H1 (cell line): ENCODE results near the gene CLDN15. TPM values are rescaled to one million over a fixed set of nuclear protein-coding genes. Genes with fewer than 3 reads are reported as not detected.

Source experiments
- CTCF ChIA-PET: fragments of 300-600 bp; sonication (Branson Sonifier 250); formaldehyde crosslinking; loops from one replicate; lab custom pipeline; 2021; ENCODE audit not compliant: partially characterized antibody; lab: Charles Lee
- POLR2A ChIA-PET: fragments of 300-600 bp; sonication (Branson Sonifier 250); formaldehyde crosslinking; loops from one replicate; lab custom pipeline; 2021; ENCODE audit warnings: inconsistent platforms; ENCODE audit not compliant: partially characterized antibody; lab: Charles Lee
- DNase-seq, 2 experiments: peaks; one replicate each; pipeline versions ENCODE4 v3.0.0 to v3.0.0-alpha.2; 2010 to 2022; ENCODE audit warnings: low spot score in 2 of 2, low read depth in 1 of 2, mixed read lengths in 1 of 2
- FAIRE-seq: peaks from 2 replicates; lab custom pipeline; 2011; peaks lifted over from hg19 to GRCh38; lab: Jason Lieb, UNC
- H2AFZ ChIP-seq: 2 replicates; pipeline ENCODE4 v1.8.1; 2012; ENCODE audit warnings: low read length, inconsistent platforms
- H2AK5ac ChIP-seq: 2 replicates; pipeline ENCODE4 v1.6.1; 2013; ENCODE audit warnings: low read depth, low read length
- H2BK120ac ChIP-seq: replicated peaks from 2 replicates; pipeline ENCODE3; 2013; ENCODE audit warnings: low read depth, low read length, inconsistent platforms
- H2BK12ac ChIP-seq: 2 replicates; pipeline ENCODE4 v1.6.1; 2013; ENCODE audit warnings: low read depth, low read length
- H2BK15ac ChIP-seq: 2 replicates; pipeline ENCODE4 v1.6.1; 2013; ENCODE audit warnings: low read length
- H2BK20ac ChIP-seq: 2 replicates; pipeline ENCODE4 v1.6.1; 2013; ENCODE audit warnings: low read length
- H2BK5ac ChIP-seq: 2 replicates; pipeline ENCODE4 v1.6.1; 2013; ENCODE audit warnings: low read depth, low read length
- H3K14ac ChIP-seq: 2 replicates; pipeline ENCODE4 v1.6.1; 2013; ENCODE audit warnings: inconsistent platforms; ENCODE audit not compliant: insufficient read length
- H3K18ac ChIP-seq: 2 replicates; pipeline ENCODE4 v1.6.1; 2013; ENCODE audit warnings: low read length; ENCODE audit errors: extremely low read depth
- H3K23ac ChIP-seq: 2 replicates; pipeline ENCODE4 v1.6.1; 2013; ENCODE audit warnings: inconsistent platforms; ENCODE audit not compliant: insufficient read length
- H3K23me2 ChIP-seq: 2 replicates; pipeline ENCODE4 v1.6.1; 2013; ENCODE audit warnings: low read depth, low read length
- H3K27ac ChIP-seq: 2 replicates; pipeline ENCODE4 v1.6.1; 2011; ENCODE audit warnings: low read depth, low read length, inconsistent platforms
- H3K27me3 ChIP-seq, 4 experiments: replicated peaks in 1 of 4; 1 replicate in 1 of 4; 2 replicates in 3 of 4; pipeline versions ENCODE4 v1.6.1 to v1.8.1; 2011 to 2013; ENCODE audit warnings: low read length in 3 of 4, mild to moderate bottlenecking in 3 of 4, inconsistent platforms in 2 of 4, mixed read lengths in 2 of 4, moderate library complexity in 1 of 4; ENCODE audit not compliant: control insufficient read depth in 3 of 4, insufficient read depth in 3 of 4; ENCODE audit errors: extremely low read depth in 1 of 4
- H3K36me3 ChIP-seq, 4 experiments: 2 replicates each; pipeline versions ENCODE4 v1.6.1 to v1.8.1; 2011 to 2013; ENCODE audit warnings: mild to moderate bottlenecking in 4 of 4, low read length in 3 of 4, moderate library complexity in 2 of 4, control low read depth in 1 of 4, inconsistent platforms in 1 of 4; ENCODE audit not compliant: insufficient read depth in 4 of 4, control insufficient read depth in 2 of 4
- H3K4ac ChIP-seq: replicated peaks from 2 replicates; pipeline ENCODE3; 2013; ENCODE audit warnings: low read length, low read depth, mixed read lengths, inconsistent platforms; ENCODE audit not compliant: insufficient read length
- H3K4me1 ChIP-seq, 4 experiments: replicated peaks in 1 of 4; 1 replicate in 1 of 4; 2 replicates in 3 of 4; pipeline versions ENCODE4 v1.6.1 to v1.8.1; 2011 to 2013; ENCODE audit warnings: low read length in 3 of 4, inconsistent platforms in 2 of 4, mixed read lengths in 1 of 4; ENCODE audit not compliant: insufficient read depth in 4 of 4, control insufficient read depth in 3 of 4
- H3K4me2 ChIP-seq, 2 experiments: 2 replicates each; pipeline versions ENCODE4 v1.6.1 to v1.8.1; 2011 to 2013; ENCODE audit warnings: low read depth in 2 of 2, low read length in 2 of 2, control low read depth in 1 of 2, inconsistent platforms in 1 of 2, mild to moderate bottlenecking in 1 of 2; ENCODE audit not compliant: insufficient read depth in 1 of 2
- H3K4me3 ChIP-seq, 4 experiments: fragments of 200-600, 300-600 bp in 1 of 4; sonication (generic), shearing (Covaris generic), sonication (Bioruptor Twin) in 1 of 4; 2 replicates each; pipeline versions ENCODE4 v1.5.1 to v1.8.1; 2011 to 2016; ENCODE audit warnings: low read length in 4 of 4, low read depth in 3 of 4, control low read depth in 2 of 4, inconsistent platforms in 2 of 4, mild to moderate bottlenecking in 2 of 4, mixed read lengths in 1 of 4, moderate library complexity in 1 of 4; ENCODE audit not compliant: insufficient read depth in 2 of 4; ENCODE audit errors: extremely low read depth in 1 of 4
- H3K56ac ChIP-seq: replicated peaks from 2 replicates; pipeline ENCODE3; 2013; ENCODE audit warnings: low read depth, mild to moderate bottlenecking, mixed read lengths, low read length, inconsistent platforms; ENCODE audit not compliant: insufficient read length
- H3K79me1 ChIP-seq: 2 replicates; pipeline ENCODE4 v1.6.1; 2013; ENCODE audit warnings: low read depth, low read length, control low read depth
- H3K79me2 ChIP-seq, 2 experiments: 2 replicates each; pipeline versions ENCODE4 v1.6.1 to v1.8.1; 2012 to 2013; ENCODE audit warnings: low read length in 2 of 2, mild to moderate bottlenecking in 2 of 2, inconsistent platforms in 1 of 2; ENCODE audit not compliant: insufficient read depth in 2 of 2, control insufficient read depth in 1 of 2
- H3K9ac ChIP-seq, 4 experiments: replicated peaks in 1 of 4; 1 replicate in 1 of 4; 2 replicates in 3 of 4; pipeline versions ENCODE4 v1.6.1 to v1.8.1; 2011 to 2013; ENCODE audit warnings: low read depth in 3 of 4, low read length in 3 of 4, control low read depth in 2 of 4, mild to moderate bottlenecking in 2 of 4, moderate library complexity in 2 of 4, inconsistent platforms in 1 of 4; ENCODE audit errors: extremely low read depth in 1 of 4
- H3K9me3 ChIP-seq, 2 experiments: 2 replicates each; pipeline versions ENCODE4 v1.6.1 to v1.8.1; 2012 to 2013; ENCODE audit warnings: mild to moderate bottlenecking in 2 of 2, moderate library complexity in 2 of 2, control low read depth in 1 of 2, inconsistent platforms in 1 of 2, low read depth in 1 of 2, low read length in 1 of 2, mixed read lengths in 1 of 2; ENCODE audit not compliant: insufficient read depth in 2 of 2
- H4K20me1 ChIP-seq, 2 experiments: replicated peaks in 1 of 2; 2 replicates each; pipeline versions ENCODE3 to v1.8.1; 2011 to 2013; ENCODE audit warnings: inconsistent platforms in 2 of 2, low read length in 2 of 2, mild to moderate bottlenecking in 1 of 2; ENCODE audit not compliant: insufficient read depth in 2 of 2, control insufficient read depth in 1 of 2
- H4K5ac ChIP-seq: 2 replicates; pipeline ENCODE4 v1.6.1; 2013; ENCODE audit warnings: low read length, low read depth, mixed read lengths, inconsistent platforms; ENCODE audit not compliant: insufficient read length
- H4K8ac ChIP-seq: 2 replicates; pipeline ENCODE4 v1.8.0; 2013; ENCODE audit warnings: mild to moderate bottlenecking, moderate library complexity, low read length, inconsistent platforms; ENCODE audit not compliant: insufficient read depth; ENCODE audit errors: extremely low read depth
- H4K91ac ChIP-seq: replicated peaks from 2 replicates; pipeline ENCODE3; 2013; ENCODE audit warnings: low read length, mixed read lengths, inconsistent platforms; ENCODE audit not compliant: insufficient read length
- EP300 ChIP-seq, 2 experiments: IDR thresholded peaks; 1 replicate in 1 of 2; 2 replicates in 1 of 2; pipeline ENCODE4 v1.6.1; 2011 to 2012; ENCODE audit warnings: low read depth in 2 of 2, low read length in 2 of 2, mild to moderate bottlenecking in 2 of 2, borderline replicate concordance in 1 of 2, inconsistent platforms in 1 of 2, moderate library complexity in 1 of 2
- GABPA ChIP-seq: IDR thresholded peaks from 2 replicates; pipeline ENCODE4 v1.6.1; 2011; ENCODE audit warnings: mild to moderate bottlenecking, low read length, moderate library complexity, borderline replicate concordance; ENCODE audit not compliant: insufficient read depth
- PHF8 ChIP-seq: fragments of 200-600 bp; sonication (generic); conservative IDR thresholded peaks from 2 replicates; pipeline ENCODE4 v1.7.1; 2012; ENCODE audit warnings: low read depth, mild to moderate bottlenecking, inconsistent platforms, low read length, moderate library complexity
- RAD21 ChIP-seq, 2 experiments: IDR thresholded peaks in 1 of 2; conservative IDR thresholded peaks in 1 of 2; 2 replicates each; pipeline ENCODE4 v1.6.1; 2011; ENCODE audit warnings: low read depth in 2 of 2, low read length in 2 of 2, improper control_type of control experiment in 1 of 2, inconsistent platforms in 1 of 2, mild to moderate bottlenecking in 1 of 2, moderate library complexity in 1 of 2
- RBBP5 ChIP-seq: IDR thresholded peaks from 2 replicates; pipeline ENCODE4 v1.7.1; 2012; ENCODE audit warnings: low read depth, mild to moderate bottlenecking, inconsistent platforms, low read length, moderate library complexity, borderline replicate concordance
- SAP30 ChIP-seq: fragments of 300-600 bp; sonication (generic); IDR thresholded peaks from 2 replicates; pipeline ENCODE4 v1.7.1; 2012; ENCODE audit warnings: low read length, moderate library complexity, mild to moderate bottlenecking, inconsistent platforms; ENCODE audit not compliant: insufficient read depth, insufficient replicate concordance
- SIX5 ChIP-seq: IDR thresholded peaks from 2 replicates; pipeline ENCODE4 v1.6.1; 2011; ENCODE audit warnings: mild to moderate bottlenecking, low read depth, low read length
- SP1 ChIP-seq: IDR thresholded peaks from 2 replicates; pipeline ENCODE4 v1.6.1; 2011; ENCODE audit warnings: low read depth, low read length
- TAF1 ChIP-seq: IDR thresholded peaks from 2 replicates; pipeline ENCODE4 v1.6.1; 2011; ENCODE audit warnings: mild to moderate bottlenecking, low read depth, low read length
- TCF12 ChIP-seq: IDR thresholded peaks from 2 replicates; pipeline ENCODE4 v1.6.1; 2011; ENCODE audit warnings: low read depth, mild to moderate bottlenecking, low read length
- YY1 ChIP-seq: IDR thresholded peaks from 2 replicates; pipeline ENCODE4 v1.6.1; 2011; ENCODE audit warnings: low read depth, mild to moderate bottlenecking, low read length
- WGBS, 2 experiments: shearing (Covaris generic) in 1 of 2; methylation state at CpG; one replicate each; pipeline versions ENCODE4 v1.1.6 to v1.1.7; 2013 to 2015; ENCODE audit warnings: low lambda C conversion rate in 2 of 2, mixed read lengths in 2 of 2, inconsistent platforms in 1 of 2, low coverage in 1 of 2, missing lambda C conversion rate in 1 of 2; ENCODE audit not compliant: insufficient replicate concordance in 2 of 2, insufficient coverage in 1 of 2, insufficient read length in 1 of 2; ENCODE audit errors: extremely low coverage in 1 of 2, missing lambda C conversion rate in 1 of 2; 5-methylcytosine and 5-hydroxymethylcytosine counted together
- polyA plus RNA-seq, 7 experiments: library from polyadenylated mRNA; depleted of rRNA in 3 of 7; stranded (reverse) in 5 of 7; unstranded in 2 of 7; fragments of >200 nt in 5 of 7; fragments of 200-250 nt in 2 of 7; gene quantifications; 1 replicate in 5 of 7; 2 replicates in 1 of 7; 4 replicates in 1 of 7; pipeline versions ENCODE4 v1.2.1 to v1.2.3, GENCODE V29; 2011 to 2013; ENCODE audit warnings: missing spikeins in 2 of 7, mixed read lengths in 2 of 7
- total RNA-seq: library from RNA; stranded (reverse); fragmentation: NEBNext Ultra II Directional; extraction: Animal tissue kit (Norgen Biotek cat#: 25700); gene quantifications from 2 replicates; pipeline ENCODE4 v1.2.1, GENCODE V29; 2021

The CLDN15 gene
- total and polyA plus RNA-seq, 2 of the 8 experiments (the other 6 are each of a cell fraction or from before 2014, with no cell fraction given) = 5.5 to 7.6 TPM

DNA sequence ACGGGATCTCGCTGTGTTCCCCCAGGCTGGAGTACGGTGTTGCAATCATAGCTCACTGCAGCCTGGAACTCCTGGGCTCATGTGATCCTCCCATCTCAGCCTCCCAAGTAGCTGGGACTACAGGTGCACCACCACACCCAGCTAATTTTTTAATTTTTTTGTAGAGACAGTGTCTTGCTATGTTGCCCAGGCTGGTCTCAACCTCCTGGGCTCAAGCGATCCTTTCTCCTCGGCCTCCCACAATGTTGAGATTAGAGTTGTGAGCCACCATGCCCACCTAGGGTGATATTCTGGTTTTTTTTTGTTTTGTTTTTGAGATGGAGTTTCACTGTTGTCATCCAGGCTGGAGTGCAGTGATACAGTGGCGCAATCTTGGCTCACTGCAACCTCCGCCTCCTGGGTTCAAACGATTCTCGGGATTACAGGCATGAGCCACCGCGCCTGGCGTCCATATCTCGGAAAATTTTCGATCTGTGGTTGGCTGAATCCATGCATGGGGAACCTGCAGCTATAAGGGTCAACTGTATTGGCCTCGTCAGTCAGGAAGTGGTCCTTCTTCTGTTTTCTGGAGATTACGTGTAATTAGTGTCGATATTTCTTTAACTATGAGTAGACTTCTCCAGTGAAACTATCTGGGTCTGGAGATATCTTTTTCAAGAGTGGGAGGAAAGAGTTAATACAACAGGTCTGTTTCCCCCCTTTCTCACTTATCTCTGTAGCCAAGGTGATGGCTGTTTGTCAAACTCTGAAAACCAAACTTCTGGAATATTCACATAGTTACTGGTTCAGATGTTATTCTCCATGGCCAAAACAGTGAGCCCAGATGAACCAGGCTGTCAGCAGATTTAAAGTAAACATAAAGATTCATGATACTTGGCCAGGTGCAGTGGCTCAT lies 28.3 kb upstream of the CLDN15 start:
- Histone ChIP-seq H2BK120ac (no peak overlapping the region), H3K27me3 (no peaks in the 10 kb centered on the region), H2BK20ac (no peak overlapping the region), H3K4ac (no peak overlapping the region), H2BK15ac (no peak overlapping the region), H3K4me1 (peaks cover 0 to 3% (median 0%) of the 10 kb centered on the region in 4 experiments; a peak in 1 of 7 replicates), H3K36me3 (no peaks in the 10 kb centered on the region), H4K91ac (no peak overlapping the region), H4K20me1 (no peaks in the 10 kb centered on the region), H4K5ac (no peak overlapping the region), H2BK12ac (no peak overlapping the region), H3K79me1 (no peaks in the 10 kb centered on the region), H3K4me2 (no peak overlapping the region), H2BK5ac (no peak overlapping the region), H3K23me2 (no peaks in the 10 kb centered on the region), H3K9me3 (no peaks in the 10 kb centered on the region), H3K56ac (no peak overlapping the region), H3K79me2 (no peaks in the 10 kb centered on the region), H3K27ac (no peak overlapping the region), H3K9ac (no peak overlapping the region), H3K4me3 (no peak overlapping the region), H3K23ac (no peak overlapping the region), H4K8ac (no peak overlapping the region), H2AK5ac (no peak overlapping the region), H3K14ac (no peak overlapping the region), H3K18ac (no peak overlapping the region), H2AFZ (no peak overlapping the region)
- FAIRE-seq (no peak), DNase-seq (no peak)
- WGBS, 2 experiments = 82% methylated on average over 17 of the region's 17 CpGs; no CpG with 5 or more reads in 1 of the 2 experiments
- ChIA-PET POLR2A (interaction anchor here (0.5 to 3.1 kb wide), 10 partner anchors 9 to 61 kb away, joined by 3 to 16 read pairs (median 4); partner anchors contain the start of gene FIS1), CTCF (interaction anchor here (0.6 to 2.9 kb wide), 6 partner anchors 17 to 47 kb away, joined by 3 to 12 read pairs (median 4); partner anchors contain the start of gene CLDN15)
- no peak for TF ChIP-seq RBBP5
- no peak for TF ChIP-seq SIX5
- TF ChIP-seq TCF12 = no peak
- no peak for TF ChIP-seq YY1
- TF ChIP-seq RAD21 (IDR thresholded peaks at IDR 0.05 in 1 of 2, conservative IDR thresholded peaks at IDR 0.05 in 1 of 2; ENCODE audit: low read depth in 2 of 2, low read length in 2 of 2) = no peak
- no peak for TF ChIP-seq EP300 (IDR thresholded peaks at IDR 0.05; ENCODE audit: borderline replicate concordance in 1 of 2, low read depth in 2 of 2, low read length in 2 of 2)
- no peak for TF ChIP-seq TAF1
- TF ChIP-seq SP1 = no peak
- TF ChIP-seq PHF8 = no peak
- TF ChIP-seq SAP30 = no peak
- no peak for TF ChIP-seq GABPA
